IMR-90 (cell line): ENCODE data around the gene CPNE4. TPM values are rescaled to one million over a fixed set of nuclear protein-coding genes. Genes with fewer than 3 reads are reported as not detected.

Experiments
- ATAC-seq: fragments of 200-7000 bp; cut with Tn5 transposase; 2 replicates; pipeline ENCODE4 v1.9.1; 2020; ENCODE audit warnings: low read depth, mild to moderate bottlenecking, moderate library complexity
- BruUV-seq: library from RNA; stranded (reverse); fragments of 400-500 nt; replicated peaks from 2 replicates; lab custom pipeline; 2021; lab: Mats Ljungman, UMichigan
- CTCF ChIA-PET: fragments of 300-600 bp; formaldehyde crosslinking; extraction: SDS; loops from one replicate; lab custom pipeline; 2021; ENCODE audit warnings: antibody characterized with exemption; lab: Yijun Ruan, JAX
- POLR2A ChIA-PET: fragments of 300-600 bp; sonication (Branson Sonifier 250); formaldehyde crosslinking; loops from one replicate; lab custom pipeline; 2022; ENCODE audit warnings: antibody characterized with exemption; ENCODE audit not compliant: unreplicated experiment; lab: Charles Lee
- DNase-seq: peaks from one replicate; pipeline ENCODE4 v3.0.0; 2013
- H2AFZ ChIP-seq: replicated peaks from 2 replicates; pipeline ENCODE3; 2013; ENCODE audit warnings: low read length, mild to moderate bottlenecking; ENCODE audit not compliant: poor library complexity
- H2AK5ac ChIP-seq: 2 replicates; pipeline ENCODE4 v1.6.1; 2013; ENCODE audit warnings: low read depth, low read length, inconsistent platforms
- H2AK9ac ChIP-seq: replicated peaks from 2 replicates; pipeline ENCODE3; 2013; ENCODE audit warnings: mild to moderate bottlenecking, low read depth, low read length, moderate library complexity; ENCODE audit not compliant: poor library complexity
- H2BK120ac ChIP-seq: 2 replicates; pipeline ENCODE4 v1.6.1; 2013; ENCODE audit warnings: low read depth, low read length, inconsistent platforms
- H2BK15ac ChIP-seq: 3 replicates; pipeline ENCODE4 v1.6.1; 2013; ENCODE audit warnings: low read depth, low read length, inconsistent platforms
- H2BK20ac ChIP-seq: 2 replicates; pipeline ENCODE4 v1.6.1; 2013; ENCODE audit warnings: low read depth, mild to moderate bottlenecking, inconsistent platforms, low read length, moderate library complexity
- H2BK5ac ChIP-seq: 2 replicates; pipeline ENCODE4 v1.6.1; 2013; ENCODE audit warnings: mild to moderate bottlenecking, low read depth, low read length, inconsistent platforms; ENCODE audit not compliant: poor library complexity, severe bottlenecking
- H3K14ac ChIP-seq: replicated peaks from 2 replicates; pipeline ENCODE4 v1.6.1; 2013; ENCODE audit warnings: low read depth, low read length, inconsistent platforms
- H3K18ac ChIP-seq: 2 replicates; pipeline ENCODE4 v1.6.1; 2013; ENCODE audit warnings: low read depth, low read length, control low read depth
- H3K23ac ChIP-seq: 2 replicates; pipeline ENCODE4 v1.6.1; 2013; ENCODE audit warnings: low read depth, low read length, inconsistent platforms
- H3K27ac ChIP-seq: 2 replicates; pipeline ENCODE4 v1.5.1; 2013; ENCODE audit warnings: mild to moderate bottlenecking, control low read depth, low read length; ENCODE audit not compliant: insufficient read depth
- H3K27me3 ChIP-seq: 2 replicates; pipeline ENCODE4 v1.6.1; 2013; ENCODE audit warnings: low read length; ENCODE audit not compliant: control insufficient read depth, insufficient read depth
- H3K36me3 ChIP-seq: 2 replicates; pipeline ENCODE4 v1.6.1; 2013; ENCODE audit warnings: low read length, mixed read lengths; ENCODE audit not compliant: control insufficient read depth, insufficient read depth
- H3K4ac ChIP-seq: 2 replicates; pipeline ENCODE4 v1.6.1; 2013; ENCODE audit warnings: low read depth, low read length, inconsistent platforms
- H3K4me1 ChIP-seq: 2 replicates; pipeline ENCODE4 v1.6.1; 2013; ENCODE audit warnings: low read length, mixed read lengths; ENCODE audit not compliant: control insufficient read depth, insufficient read depth
- H3K4me2 ChIP-seq: 2 replicates; pipeline ENCODE4 v1.6.1; 2013; ENCODE audit warnings: low read depth, mild to moderate bottlenecking, control low read depth, low read length, moderate library complexity
- H3K4me3 ChIP-seq: 2 replicates; pipeline ENCODE4 v1.5.1; 2013; ENCODE audit warnings: low read depth, mild to moderate bottlenecking, control low read depth, low read length, moderate library complexity; ENCODE audit not compliant: insufficient read depth
- H3K56ac ChIP-seq: 2 replicates; pipeline ENCODE4 v1.6.1; 2013; ENCODE audit warnings: low read length, inconsistent platforms; ENCODE audit not compliant: insufficient read depth; ENCODE audit errors: extremely low read depth
- H3K79me1 ChIP-seq, 2 experiments: 2 replicates each; pipeline ENCODE4 v1.6.1; 2013; ENCODE audit warnings: low read length in 2 of 2, inconsistent platforms in 1 of 2, low read depth in 1 of 2
- H3K9ac ChIP-seq: 2 replicates; pipeline ENCODE4 v1.6.1; 2013; ENCODE audit warnings: low read depth, low read length, control low read depth
- H3K9me1 ChIP-seq: 2 replicates; pipeline ENCODE4 v1.6.1; 2013; ENCODE audit warnings: low read length, inconsistent platforms; ENCODE audit not compliant: insufficient read depth
- H3K9me3 ChIP-seq: 2 replicates; pipeline ENCODE4 v1.6.1; 2013; ENCODE audit warnings: low read length; ENCODE audit not compliant: control insufficient read depth, insufficient read depth
- H4K20me1 ChIP-seq: 2 replicates; pipeline ENCODE4 v1.6.1; 2013; ENCODE audit warnings: low read length, inconsistent platforms; ENCODE audit not compliant: insufficient read depth
- H4K5ac ChIP-seq: 2 replicates; pipeline ENCODE4 v1.6.1; 2013; ENCODE audit warnings: mild to moderate bottlenecking, low read depth, low read length, control low read depth
- H4K8ac ChIP-seq, 2 experiments: 2 replicates each; pipeline ENCODE4 v1.6.1; 2013; ENCODE audit warnings: low read depth in 2 of 2, low read length in 2 of 2, control low read depth in 1 of 2, inconsistent platforms in 1 of 2
- H4K91ac ChIP-seq: 2 replicates; pipeline ENCODE4 v1.6.1; 2013; ENCODE audit warnings: low read depth, low read length, inconsistent platforms; ENCODE audit not compliant: insufficient read depth
- BHLHE40 ChIP-seq: fragments of 150-350 bp; IDR thresholded peaks from 2 replicates; pipeline ENCODE4 v1.6.1; 2016; ENCODE audit warnings: mild to moderate bottlenecking, low read depth, low read length
- MAZ ChIP-seq: IDR thresholded peaks from 2 replicates; pipeline ENCODE4 v1.6.1; 2012; ENCODE audit warnings: low read depth, mild to moderate bottlenecking, low read length, improper control_type of control experiment, moderate library complexity, borderline replicate concordance
- RCOR1 ChIP-seq: IDR thresholded peaks from 2 replicates; pipeline ENCODE4 v1.6.1; 2012; ENCODE audit warnings: mild to moderate bottlenecking, low read length, improper control_type of control experiment; ENCODE audit not compliant: insufficient replicate concordance
- SMC3 ChIP-seq: fragments of 150-350 bp; IDR thresholded peaks from 2 replicates; pipeline ENCODE4 v1.6.1; 2016; ENCODE audit warnings: low read depth, mild to moderate bottlenecking, antibody characterized with exemption, low read length, moderate library complexity
- WGBS, 2 experiments: methylation state at CpG; one replicate each; pipeline versions ENCODE4 v1.1.5 to v1.1.7; 2013; ENCODE audit warnings: missing lambda C conversion rate in 2 of 2; ENCODE audit not compliant: insufficient read length in 1 of 2; ENCODE audit errors: extremely low coverage in 2 of 2; 5-methylcytosine and 5-hydroxymethylcytosine counted together
- dilution Hi-C: fragments of 300-500 bp; cut with HindIII; formaldehyde crosslinking; loops from one replicate; pipeline ENCODE4 v1.14.3; 2018; ENCODE audit warnings: low sequenced_read_pairs; ENCODE audit not compliant: unreplicated experiment
- in situ Hi-C: fragments of 300-500 bp; cut with MboI; formaldehyde crosslinking; loops from 3 replicates; pipeline ENCODE4 v1.14.3; 2019; ENCODE audit warnings: low sequenced_read_pairs, inconsistent platforms, mixed read lengths
- intact Hi-C: fragments of 100-400 bp; cut with micrococcal nuclease; formaldehyde crosslinking; loops from 2 replicates; pipeline ENCODE4 v1.10.0; 2022
- polyA plus RNA-seq, 3 experiments: library from polyadenylated mRNA; depleted of rRNA; stranded (reverse); fragments of >200 nt; gene quantifications; 2 replicates each; pipeline ENCODE4 v1.2.3, GENCODE V29; 2012; ENCODE audit warnings: low replicate concordance in 1 of 3
- total RNA-seq: library from RNA; depleted of rRNA; stranded (reverse); fragments of >200 nt; gene quantifications from 2 replicates; pipeline ENCODE4 v1.2.3, GENCODE V29; 2012
- TF ChIP-seq, protein P1 (sequence below): conservative IDR thresholded peaks from 2 replicates; pipeline ENCODE4 v1.5.1; 2012; ENCODE audit warnings: mild to moderate bottlenecking, low read depth, low read length, improper control_type of control experiment

CPNE4 gene
- total and polyA plus RNA-seq, 2 of the 4 experiments (the other 2 are of a cell fraction), result not detected

DNA sequence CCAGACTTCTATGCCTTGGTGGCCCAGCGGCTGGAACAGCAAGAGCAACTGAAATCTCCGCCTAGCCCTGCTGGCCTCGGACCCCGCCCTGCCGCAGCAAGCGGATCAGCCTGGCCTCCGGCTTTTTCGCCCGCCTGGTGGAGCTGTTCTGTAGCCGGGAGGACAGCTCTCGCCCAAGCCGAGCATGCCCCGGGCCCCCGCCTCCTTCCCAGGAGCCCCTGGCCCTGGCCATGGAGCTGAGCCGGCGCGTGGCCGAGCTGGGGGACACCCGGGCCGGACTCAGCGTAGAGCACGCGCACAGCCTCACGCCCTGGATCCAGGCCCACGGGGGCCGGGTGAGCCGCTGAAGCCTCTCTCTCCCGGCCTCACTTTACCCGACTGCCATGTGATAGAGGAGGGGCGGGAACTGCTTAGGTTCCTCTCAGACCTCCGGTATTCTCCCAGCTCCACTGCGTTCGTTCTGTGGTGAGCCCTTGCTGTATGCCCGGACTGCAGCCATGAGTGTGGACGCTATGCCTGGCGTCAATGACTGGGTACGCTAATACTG, 507.9 kb downstream of the CPNE4 start:
- Histone ChIP-seq H2AK5ac (no peak overlapping the region), H4K91ac (no peak overlapping the region), H3K36me3 (no peaks in the 10 kb centered on the region), H2BK120ac (no peak overlapping the region), H3K23ac (no peak overlapping the region), H3K18ac (no peak overlapping the region), H3K4ac (no peak overlapping the region), H2AK9ac (no peak overlapping the region), H2BK15ac (no peak overlapping the region), H3K9me3 (no peaks in the 10 kb centered on the region), H3K14ac (no peak overlapping the region), H3K27ac (no peak overlapping the region), H2BK5ac (no peak overlapping the region), H4K20me1 (no peaks in the 10 kb centered on the region), H3K4me2 (peak overlapping the region; percentile 74), H4K5ac (no peak overlapping the region), H3K27me3 (no peaks in the 10 kb centered on the region), H3K9ac (peak overlapping the region; percentile 23; the same call in 1 of the 2 replicates), H3K4me3 (peak overlapping the region; percentile 22), H3K4me1 (no peaks in the 10 kb centered on the region), H2BK20ac (no peak overlapping the region), H2AFZ (peak overlapping the region; percentile 83), H3K79me1 (no peaks in the 10 kb centered on the region), H4K8ac (no peak overlapping the region; a peak in 1 of 4 replicates), H3K9me1 (no peaks in the 10 kb centered on the region), H3K56ac (no peak overlapping the region)
- in situ Hi-C loops (no loop called here), dilution Hi-C loops (no loop called here), intact Hi-C loops (no loop called here)
- CTCF ChIA-PET, result no interaction called here
- WGBS, 2 experiments, result 0% methylated on average over 1 of the region's 37 CpGs; no CpG with 5 or more reads in 1 of the 2 experiments
- ATAC-seq (peak; percentile 97), DNase-seq (peak; percentile 19)
- TF ChIP-seq MAZ (peak; percentile 9; the same call in 1 of the 2 replicates), BHLHE40 (no peak), SMC3 (peak; percentile 11; the same call in 1 of the 2 replicates), RCOR1 (no peak)
- TF ChIP-seq, protein P1, sequence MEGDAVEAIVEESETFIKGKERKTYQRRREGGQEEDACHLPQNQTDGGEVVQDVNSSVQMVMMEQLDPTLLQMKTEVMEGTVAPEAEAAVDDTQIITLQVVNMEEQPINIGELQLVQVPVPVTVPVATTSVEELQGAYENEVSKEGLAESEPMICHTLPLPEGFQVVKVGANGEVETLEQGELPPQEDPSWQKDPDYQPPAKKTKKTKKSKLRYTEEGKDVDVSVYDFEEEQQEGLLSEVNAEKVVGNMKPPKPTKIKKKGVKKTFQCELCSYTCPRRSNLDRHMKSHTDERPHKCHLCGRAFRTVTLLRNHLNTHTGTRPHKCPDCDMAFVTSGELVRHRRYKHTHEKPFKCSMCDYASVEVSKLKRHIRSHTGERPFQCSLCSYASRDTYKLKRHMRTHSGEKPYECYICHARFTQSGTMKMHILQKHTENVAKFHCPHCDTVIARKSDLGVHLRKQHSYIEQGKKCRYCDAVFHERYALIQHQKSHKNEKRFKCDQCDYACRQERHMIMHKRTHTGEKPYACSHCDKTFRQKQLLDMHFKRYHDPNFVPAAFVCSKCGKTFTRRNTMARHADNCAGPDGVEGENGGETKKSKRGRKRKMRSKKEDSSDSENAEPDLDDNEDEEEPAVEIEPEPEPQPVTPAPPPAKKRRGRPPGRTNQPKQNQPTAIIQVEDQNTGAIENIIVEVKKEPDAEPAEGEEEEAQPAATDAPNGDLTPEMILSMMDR, result peak; percentile 37
- no TSS peak for BruUV-seq
- POLR2A ChIA-PET, result no interaction called here
